RWPE1 (cell line): Measurements from ENCODE around the gene C17orf113.
"Not testable (repeated sequence)": the region's sequence is repeated elsewhere in the genome, so short reads cannot be mapped to it uniquely, and the experiment has no call there.

Experiments
- CTCF ChIA-PET: fragments of 350-600 bp; sonication (Branson Sonifier 250); formaldehyde crosslinking; extraction: SDS; loops from one replicate; lab custom pipeline; 2021; lab: Yijun Ruan, JAX
- POLR2A ChIA-PET: fragments of 400-600 bp; formaldehyde crosslinking; extraction: SDS; loops from one replicate; lab custom pipeline; 2020; ENCODE audit warnings: antibody characterized with exemption; ENCODE audit not compliant: low non-redundant PET; lab: Yijun Ruan, JAX
- DNase-seq: peaks from one replicate; pipeline ENCODE4 v3.0.0; 2012; ENCODE audit warnings: low spot score
- H3K27ac ChIP-seq: fragments of 450-650 bp; 2 replicates; pipeline ENCODE4 v1.5.1; 2017
- CTCF ChIP-seq: fragments of 450-650 bp; conservative IDR thresholded peaks from 2 replicates; pipeline ENCODE4 v1.5.1; 2017; ENCODE audit warnings: low read depth, mild to moderate bottlenecking

C17orf113 gene

GRCh38 chr17:42018988-42019387 lies 31.4 kb downstream of the C17orf113 start:
- H3K27ac ChIP-seq, result no peak overlapping the region
- ChIA-PET CTCF (interaction anchor here (0.6 kb wide), 1 partner anchor 56 kb away, joined by 3 read pairs; no protein-coding TSS in a partner anchor), POLR2A (interaction anchor here (2.1 kb wide), 1 partner anchor 52 kb away, joined by 11 read pairs; the partner anchor contains the start of gene CNP)
- no peak for TF ChIP-seq CTCF
- no peak for DNase-seq

GRCh38 chr17:42018339-42018738 lies 32.1 kb downstream of the C17orf113 start:
- H3K27ac ChIP-seq, result peak overlapping the region; percentile 91
- no peak for DNase-seq
- no peak for TF ChIP-seq CTCF
- ChIA-PET POLR2A (interaction anchor here (2.1 kb wide), 1 partner anchor 52 kb away, joined by 11 read pairs; the partner anchor contains the start of gene CNP), CTCF (interaction anchor here (0.6 to 1.0 kb wide), 4 partner anchors 55 to 220 kb away, joined by 3 to 6 read pairs (median 3); no protein-coding TSS in a partner anchor)

GRCh38 chr17:42017866-42018200 lies 32.6 kb downstream of the C17orf113 start:
- POLR2A ChIA-PET, result interaction anchor here (0.6 to 2.1 kb wide), 2 partner anchors 20 to 51 kb away, joined by 3 to 11 read pairs; partner anchors contain the start of gene CNP
- CTCF ChIA-PET, result interaction anchor here (0.6 to 1.2 kb wide), 4 partner anchors 26 to 220 kb away, joined by 3 to 6 read pairs (median 3); no protein-coding TSS in a partner anchor
- peak; percentile 72 for DNase-seq
- peak overlapping the region; percentile 91 for H3K27ac ChIP-seq
- TF ChIP-seq CTCF, result no peak

- peak; percentile 92 for DNase-seq
- peak within 1 kb of the TSS; percentile 91 for H3K27ac ChIP-seq
- ChIA-PET POLR2A (interaction anchor here (0.5 to 2.1 kb wide), 4 partner anchors 18 to 217 kb away, joined by 3 to 11 read pairs (median 6); partner anchors contain the start of gene CNP), CTCF (interaction anchor here (0.6 to 1.2 kb wide), 2 partner anchors 25 to 55 kb away, joined by 3 read pairs; no protein-coding TSS in a partner anchor)
- no peak for TF ChIP-seq CTCF
These were observed 33.2 kb downstream of the C17orf113 start, which contains the start of gene DNAJC7 for GRCh38 chr17:42016941-42017865. TSS of gene DNAJC7 (minus strand) at chr17:42017439. CDS start at chr17:42017416, 23 bp downstream.

GRCh38 chr17:42016411-42016831 lies 34.0 kb downstream of the C17orf113 start:
- peak overlapping the region; percentile 91 for H3K27ac ChIP-seq
- no peak for DNase-seq
- ChIA-PET POLR2A (no interaction called here), CTCF (no interaction called here)
- no peak for TF ChIP-seq CTCF

- CTCF ChIA-PET, DNase-seq: not testable (repeated sequence)
- POLR2A ChIA-PET, result interaction anchor here (0.7 kb wide), 1 partner anchor 97 kb away, joined by 4 read pairs; no protein-coding TSS in a partner anchor
- peak overlapping the region; percentile 54 for H3K27ac ChIP-seq
These were observed 36.7 kb downstream of the C17orf113 start for GRCh38 chr17:42013740-42014139.

GRCh38 chr17:42012363-42012762 lies 38.0 kb downstream of the C17orf113 start:
- CTCF ChIA-PET, POLR2A ChIA-PET, DNase-seq: not testable (repeated sequence)
- peak overlapping the region; percentile 71 for H3K27ac ChIP-seq
